Measurements from ENCODE around the gene SLC39A12.
"Not testable (repeated sequence)": the region's sequence is repeated elsewhere in the genome, so short reads cannot be mapped to it uniquely, and the experiment has no call there.

Gene SLC39A12

GRCh38 chr10:17951868-17952371 is at the start of gene SLC39A12:
TSS of gene SLC39A12 (plus strand) at chr10:17951918. CDS start at chr10:17953277, 1,359 bp downstream.
- DNase-seq: no peak

- no peak for DNase-seq
These were observed 47.2 kb upstream of the SLC39A12 start for GRCh38 chr10:17904564-17904963.

GRCh38 chr10:17905491-17905890 is 46.2 kb upstream of the SLC39A12 start:
- DNase-seq: no peak

- DNase-seq: no peak
These were observed 45.7 kb upstream of the SLC39A12 start for GRCh38 chr10:17906002-17906401.

- no peak for DNase-seq
These were observed 44.1 kb upstream of the SLC39A12 start for GRCh38 chr10:17907641-17908040.

DNA sequence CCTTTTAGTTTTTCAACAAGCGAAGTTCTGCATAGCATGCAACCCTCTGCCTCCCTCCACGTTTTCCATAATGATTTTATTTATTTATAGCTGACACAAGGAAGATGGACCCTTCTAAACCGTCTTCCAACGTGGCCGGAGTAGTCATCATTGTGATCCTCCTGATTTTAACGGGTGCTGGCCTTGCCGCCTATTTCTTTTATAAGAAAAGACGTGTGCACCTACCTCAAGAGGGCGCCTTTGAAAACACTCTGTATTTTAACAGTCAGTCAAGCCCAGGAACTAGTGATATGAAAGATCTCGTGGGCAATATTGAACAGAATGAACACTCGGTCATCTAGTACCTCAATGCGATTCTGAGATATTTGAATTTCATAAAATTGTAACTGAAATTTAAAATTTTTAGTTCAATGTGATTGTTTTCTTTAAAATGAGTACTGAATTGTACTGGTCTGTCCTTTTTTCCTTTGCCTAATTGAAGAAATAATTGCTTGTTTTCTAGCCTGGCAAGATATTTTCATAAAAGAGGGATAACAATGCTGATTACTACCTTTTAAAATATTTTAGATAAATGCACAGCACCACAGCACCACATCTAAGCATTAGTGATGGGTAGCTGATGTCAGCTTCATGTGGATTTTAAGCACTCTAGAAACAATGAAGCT is 41.5 kb upstream of the SLC39A12 start:
- peak; percentile 11 for DNase-seq

DNA sequence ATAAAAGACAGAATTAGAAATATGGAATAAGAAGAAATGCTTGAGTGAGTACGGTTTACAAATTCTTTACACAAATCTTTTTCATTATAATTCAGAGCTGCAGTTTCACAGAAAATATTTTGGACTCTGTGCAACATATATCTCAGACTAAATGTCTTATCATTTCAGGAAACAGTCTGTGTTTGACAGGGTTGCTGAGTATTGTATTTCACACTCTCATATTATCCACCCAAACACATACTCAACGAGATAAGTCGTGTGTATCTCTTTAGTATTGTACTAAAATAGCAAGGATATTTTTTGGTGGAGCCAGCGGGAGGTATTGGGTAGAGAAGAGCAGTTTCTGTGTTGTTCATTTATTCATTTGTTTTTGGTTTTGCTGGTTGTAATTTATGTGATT is 39.0 kb upstream of the SLC39A12 start:
- no peak for DNase-seq

DNA sequence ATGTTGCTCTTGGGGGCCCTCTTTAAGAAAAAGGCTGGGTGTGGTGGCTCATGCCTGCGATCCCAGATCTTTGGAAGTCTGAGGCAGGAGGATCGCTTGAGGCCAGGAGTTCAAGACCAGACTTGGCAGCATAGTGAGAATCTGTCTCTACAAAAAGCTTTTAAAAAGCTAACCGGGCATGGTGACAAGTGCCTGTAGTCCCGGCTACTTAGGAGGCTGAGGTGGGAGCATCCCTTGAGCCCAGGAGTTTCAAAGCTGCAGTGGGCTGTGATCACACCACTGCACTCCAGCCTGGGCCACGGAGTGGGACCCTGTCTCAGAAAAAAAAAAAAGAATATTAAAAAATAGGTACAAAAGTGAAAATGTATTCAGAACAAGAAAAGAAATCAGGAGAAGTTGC is 38.1 kb upstream of the SLC39A12 start:
- DNase-seq: no peak

DNA sequence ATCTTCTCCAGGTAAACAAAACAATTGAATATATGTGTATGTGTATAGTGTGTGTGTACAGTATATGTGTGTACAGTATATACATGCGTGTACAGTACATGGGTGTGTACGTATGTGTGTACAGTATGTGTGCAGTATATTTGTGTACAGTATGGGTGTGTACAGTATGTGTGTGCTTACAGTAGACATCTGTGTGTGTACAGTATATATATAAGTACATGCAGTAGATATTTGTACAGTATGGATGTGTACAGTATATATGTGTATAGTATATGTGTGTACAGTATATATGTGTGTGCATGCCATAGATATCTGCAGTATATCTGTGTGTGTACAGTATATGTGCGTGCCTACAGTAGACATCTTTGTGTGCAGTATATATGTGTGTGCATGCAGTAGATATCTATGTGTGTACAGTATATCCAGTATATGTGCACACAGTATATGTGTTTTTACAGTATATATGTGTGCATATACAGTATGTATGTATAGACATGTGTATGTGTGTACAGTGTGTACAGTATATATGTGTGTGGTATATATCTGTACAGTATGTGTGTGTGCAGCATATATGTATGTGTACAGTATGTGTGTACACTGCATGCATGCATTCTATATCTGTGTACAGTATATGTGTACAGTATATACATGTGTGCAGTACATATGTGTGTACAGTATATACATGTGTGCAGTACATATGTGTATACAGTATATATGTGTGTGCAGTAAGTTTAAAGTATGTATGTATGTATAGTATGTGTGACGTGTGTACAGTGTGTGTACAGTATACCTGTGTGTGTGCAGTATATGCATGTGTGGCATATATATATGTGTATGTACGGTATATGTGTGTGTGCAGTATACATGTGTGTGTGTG is 37.3 kb upstream of the SLC39A12 start:
- no peak for DNase-seq

DNA sequence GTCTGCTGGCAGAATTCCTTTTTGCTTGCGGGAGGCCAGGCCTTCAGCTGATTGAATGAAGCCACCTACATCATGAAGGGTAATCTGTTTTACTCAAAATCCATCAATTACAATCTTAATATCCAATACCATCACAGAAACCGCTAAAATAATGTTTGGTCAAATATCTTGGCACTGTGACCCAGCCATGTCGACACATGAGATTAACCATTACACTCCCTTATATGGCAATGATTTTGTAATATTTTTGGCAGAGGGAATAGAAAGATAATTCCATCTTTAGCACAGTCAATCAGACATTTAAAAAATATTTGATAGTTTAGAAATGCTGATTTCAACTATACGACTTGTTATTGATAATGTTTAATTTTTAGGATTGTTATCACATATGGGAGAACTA is 36.5 kb upstream of the SLC39A12 start:
- DNase-seq: no peak

DNA sequence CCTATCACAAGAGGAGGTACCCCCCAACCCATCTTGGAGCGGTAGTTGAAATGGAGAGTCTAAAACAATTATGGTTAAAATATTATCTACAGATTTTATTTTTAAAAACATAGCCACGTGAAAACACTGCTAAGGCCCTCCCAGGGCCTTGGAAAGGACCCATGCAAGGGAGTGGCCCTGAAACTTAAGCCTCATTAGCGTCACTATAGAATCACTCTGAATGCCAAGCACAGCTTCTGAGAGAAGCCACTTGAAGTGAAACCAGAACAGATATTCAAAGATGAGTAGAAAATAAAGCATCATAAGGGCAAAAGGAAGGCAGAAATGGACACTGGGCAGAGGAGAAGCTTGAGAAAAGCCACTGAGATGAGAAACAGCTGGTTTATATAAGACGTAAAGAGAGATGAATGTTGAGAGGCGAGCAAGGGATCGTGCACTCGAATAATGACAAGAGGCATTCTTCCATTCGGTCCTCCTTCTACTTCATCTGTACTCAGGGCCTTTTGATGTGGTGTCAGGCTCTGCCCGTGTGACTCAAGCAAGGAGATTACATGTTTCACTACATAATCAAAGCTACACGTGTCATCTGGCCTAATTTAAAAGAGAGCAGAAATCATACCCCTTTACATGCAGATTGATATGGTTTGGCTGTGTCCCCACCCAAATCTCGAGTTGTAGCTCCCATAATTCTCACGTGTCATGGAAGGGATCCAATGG is 33.4 kb upstream of the SLC39A12 start:
- no peak for DNase-seq

DNA sequence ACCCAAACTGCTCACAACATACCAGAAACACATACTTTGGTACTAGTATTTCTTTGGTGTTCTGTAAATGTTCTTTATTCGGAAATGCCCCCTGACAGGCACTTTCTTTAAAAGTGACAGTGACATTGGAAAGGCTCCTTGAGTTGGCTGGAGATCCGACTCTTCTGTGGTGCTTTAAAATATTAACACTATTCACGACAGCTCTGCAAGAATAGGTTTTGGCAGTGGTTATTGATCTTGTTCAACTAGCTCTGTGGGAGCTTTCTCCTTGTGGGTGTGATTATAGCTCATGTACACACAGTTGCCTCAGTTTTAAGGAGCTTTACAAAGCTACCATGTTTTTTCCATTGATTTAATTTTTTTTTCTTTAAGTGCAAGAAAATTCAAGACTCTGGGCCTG is 30.3 kb upstream of the SLC39A12 start:
- DNase-seq: no peak

- DNase-seq: no peak
These were observed 28.0 kb upstream of the SLC39A12 start for GRCh38 chr10:17923728-17924127.

GRCh38 chr10:17943033-17943745 is 8.5 kb upstream of the SLC39A12 start:
- DNase-seq: no peak

- not testable (repeated sequence) for DNase-seq
These were observed 1.4 kb upstream of the SLC39A12 start for GRCh38 chr10:17950269-17950668.

GRCh38 chr10:17950726-17951125 is 992 bp upstream of the SLC39A12 start:
- DNase-seq: no peak

- not testable (repeated sequence) for DNase-seq
These were observed 2.7 kb downstream of the SLC39A12 start for GRCh38 chr10:17954372-17954771.

- no peak for DNase-seq
These were observed 3.1 kb downstream of the SLC39A12 start for GRCh38 chr10:17954861-17955260.

- no peak for DNase-seq
These were observed 6.3 kb downstream of the SLC39A12 start for GRCh38 chr10:17958049-17958448.

- no peak for DNase-seq
These were observed 8.2 kb downstream of the SLC39A12 start for GRCh38 chr10:17959870-17960269.

DNA sequence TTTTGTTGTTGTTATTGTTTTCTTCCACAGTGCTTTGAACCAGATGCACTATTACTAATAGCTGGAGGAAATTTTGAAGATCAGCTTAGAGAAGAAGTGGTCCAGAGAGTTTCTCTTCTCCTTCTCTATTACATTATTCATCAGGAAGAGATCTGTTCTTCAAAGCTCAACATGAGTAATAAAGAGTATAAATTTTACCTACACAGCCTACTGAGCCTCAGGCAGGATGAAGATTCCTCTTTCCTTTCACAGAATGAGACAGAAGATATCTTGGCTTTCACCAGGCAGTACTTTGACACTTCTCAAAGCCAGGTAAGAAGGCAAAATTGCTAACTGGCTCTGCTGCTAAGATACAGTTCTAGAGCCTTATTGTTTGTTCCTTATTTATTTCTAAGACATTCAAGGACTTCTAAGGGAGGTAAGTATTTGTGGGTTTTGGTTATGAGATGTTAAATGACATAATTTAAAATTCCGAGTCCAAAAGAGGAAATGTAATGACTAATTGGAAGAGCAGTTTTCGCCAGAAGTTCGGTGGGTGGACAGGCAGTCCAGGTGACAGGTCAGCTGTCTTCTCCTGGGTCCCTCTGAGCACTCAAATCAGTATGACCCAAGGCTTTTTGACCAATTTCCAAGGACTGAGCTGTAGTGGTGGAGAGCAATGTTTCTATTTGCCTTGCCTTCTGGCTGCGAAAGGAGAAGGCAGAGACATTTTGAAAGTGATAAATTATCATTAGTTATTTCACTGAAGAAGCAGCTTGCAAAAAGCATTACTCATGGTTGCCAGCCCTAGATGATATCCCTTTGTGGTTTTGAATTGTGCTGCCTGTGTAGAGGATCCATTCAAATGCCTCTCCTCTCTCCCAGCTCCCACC is 10.1 kb downstream of the SLC39A12 start:
- no peak for DNase-seq

- DNase-seq: no peak
These were observed 11.7 kb downstream of the SLC39A12 start for GRCh38 chr10:17963431-17963830.
